Measurements from ENCODE around the gene NEURL3. TPM values are rescaled to one million over a fixed set of nuclear protein-coding genes. Genes with fewer than 3 reads are reported as not detected.
A peak's percentile ranks its signal among the peaks of the same experiment; 100 is the strongest.

The NEURL3 gene
- total and polyA plus RNA-seq, 9 of the 15 experiments (the other 6 are each of a cell fraction or from before 2014, with no cell fraction given) = not detected

GRCh38 chr2:96464061-96464460 is 41.1 kb downstream of the NEURL3 start:
- Histone ChIP-seq H3K4me3 (no peak overlapping the region), H4K20me1 (replicated peaks; ENCODE audit: control insufficient read depth, insufficient read depth, low read length) (no peaks in the 10 kb centered on the region), H2AFZ (ENCODE audit: low read depth, low read length) (no peak overlapping the region), H3K9me1 (ENCODE audit: control insufficient read depth, insufficient read depth, low read length) (no peaks in the 10 kb centered on the region), H3K4me2 (ENCODE audit: insufficient read depth, low read length) (no peak overlapping the region), H3K9me3 (replicated peaks; ENCODE audit: control insufficient read depth, insufficient read depth, low read depth, low read length) (no peaks in the 10 kb centered on the region), H3K9ac (ENCODE audit: insufficient read depth in 1 of 2, low read depth in 2 of 2, low read length in 2 of 2) (no peak overlapping the region), H3K4me1 (replicated peaks in 1 of 2; ENCODE audit: control insufficient read depth in 2 of 2, insufficient read depth in 2 of 2, low read length in 2 of 2) (no peaks in the 10 kb centered on the region), H3K79me2 (ENCODE audit: control insufficient read depth, insufficient read depth, low read length) (no peaks in the 10 kb centered on the region), H3K36me3 (ENCODE audit: control insufficient read depth, insufficient read depth, low read length) (no peaks in the 10 kb centered on the region), H3K27me3 (ENCODE audit: control insufficient read depth in 2 of 2, insufficient read depth in 2 of 2, low read length in 2 of 2) (peaks cover 7 to 16% of the 10 kb centered on the region in 2 experiments; a peak in 2 of 5 replicates), H3K27ac (ENCODE audit: extremely low read depth, low read depth, low read length) (no peak overlapping the region)
- ChIA-PET POLR2A (interaction anchor here (1.0 kb wide), 1 partner anchor 55 kb away, joined by 5 read pairs; no protein-coding TSS in a partner anchor), CTCF (ENCODE audit: low intra/inter-chr PET ratio) (no interaction called here)
- BruUV-seq (replicated peaks) = no TSS peak
- ATAC-seq (peak; percentile 36; the same call in 1 of the 3 replicates), DNase-seq (ENCODE audit: extremely low read depth in 1 of 4, low spot score in 3 of 4) (no peak), FAIRE-seq (no peak)
- 10% methylated on average over 3 of the region's 3 CpGs for WGBS (ENCODE audit: insufficient coverage, low coverage, missing lambda C conversion rate)
- in situ Hi-C loops (cut with MboI) = no loop called here
- intact Hi-C loops (cut with micrococcal nuclease) = no loop called here
- TF ChIP-seq YY1 (IDR thresholded peaks at IDR 0.05; ENCODE audit: borderline replicate concordance in 1 of 3, control insufficient read depth in 1 of 3, extremely low read depth in 1 of 3, insufficient read depth in 3 of 3, insufficient read length in 1 of 3, insufficient replicate concordance in 2 of 3, low read depth in 1 of 3, low read length in 2 of 3) (no peak), PTTG1 (tag; IDR thresholded peaks at IDR 0.05; ENCODE audit: low read depth) (no peak), ZNF785 (CRISPR knock-in tag; IDR thresholded peaks at IDR 0.05) (no peak), COPS2 (conservative IDR thresholded peaks at IDR 0.05) (no peak), SIRT6 (IDR thresholded peaks at IDR 0.05; ENCODE audit: low read depth, low read length) (no peak), KDM5B (IDR thresholded peaks at IDR 0.05; ENCODE audit: insufficient replicate concordance, low read depth, low read length) (no peak), ELK1 (CRISPR knock-in tag; IDR thresholded peaks at IDR 0.05) (no peak), WHSC1 (IDR thresholded peaks at IDR 0.05; ENCODE audit: low read length) (no peak), ELF4 (CRISPR knock-in tag; IDR thresholded peaks at IDR 0.05) (no peak), ZNF655 (CRISPR knock-in tag; IDR thresholded peaks at IDR 0.05) (no peak), E4F1 (CRISPR knock-in tag; IDR thresholded peaks at IDR 0.05; ENCODE audit: borderline replicate concordance) (no peak), FOS (IDR thresholded peaks at IDR 0.05; ENCODE audit: extremely low read depth, insufficient read length) (no peak), MEIS2 (IDR thresholded peaks at IDR 0.05; ENCODE audit: partially characterized antibody) (no peak), MLLT1 (IDR thresholded peaks at IDR 0.05) (no peak), ID3 (CRISPR knock-in tag; IDR thresholded peaks at IDR 0.05) (no peak), ID3 (tag; IDR thresholded peaks at IDR 0.05) (no peak)

All from K562 (cell line).